Dermis microvascular lymphatic vessel endothelial cell (primary cell): Measurements from ENCODE around the gene PYGL. TPM values are rescaled to one million over a fixed set of nuclear protein-coding genes. Genes with fewer than 3 reads are reported as not detected.
A peak's percentile ranks its signal among the peaks of the same experiment; 100 is the strongest.

Source experiments
- DNase-seq, 2 donors: peaks; one replicate each; pipeline versions ENCODE4 v3.0.0 to v3.0.0-alpha.2; 2010; ENCODE audit warnings: low read depth in 2 of 2
- total RNA-seq: library from RNA; depleted of rRNA; stranded (reverse); fragments of >200 nt; gene quantifications from 2 replicates; pipeline ENCODE4 v1.2.1, GENCODE V29; 2014

PYGL gene
- total RNA-seq, 1 donor from 2014 or later = 82.7 TPM

GRCh38 chr14:50875359-50876070 is 68.8 kb downstream of the PYGL start:
- no peak for DNase-seq

GRCh38 chr14:50874757-50875156 is 69.5 kb downstream of the PYGL start:
- no peak for DNase-seq

GRCh38 chr14:50871914-50872732 is 72.2 kb downstream of the PYGL start, which contains the start of gene ABHD12B:
ABHD12B (plus strand) TSS chr14:50872053; CDS start chr14:50872175, 122 bp downstream.
- peak in 1 of 2 donors; percentile 6 for DNase-seq

GRCh38 chr14:50871228-50871627 is 73.1 kb downstream of the PYGL start:
- no peak for DNase-seq

GRCh38 chr14:50865391-50866076 is 78.7 kb downstream of the PYGL start:
- peak in 1 of 2 donors; percentile 20 for DNase-seq

GRCh38 chr14:50864946-50865345 is 79.3 kb downstream of the PYGL start:
- DNase-seq = no peak

GRCh38 chr14:50864237-50864636 is 80.0 kb downstream of the PYGL start:
- no peak for DNase-seq

GRCh38 chr14:50862036-50862570 is 82.2 kb downstream of the PYGL start:
- no peak for DNase-seq

- DNase-seq = peak; percentile 72 to 85
Observed at GRCh38 chr14:50860478-50861086, 83.7 kb downstream of the PYGL start.

- no peak for DNase-seq
Observed at GRCh38 chr14:50859296-50859624, 85.0 kb downstream of the PYGL start.

GRCh38 chr14:50856660-50857059 is 87.6 kb downstream of the PYGL start:
- no peak for DNase-seq

- no peak for DNase-seq
Observed at GRCh38 chr14:50855558-50855957, 88.7 kb downstream of the PYGL start.

Other genes starting within 250 kb of the PYGL start
- 20.1 and 21.4 TPM in 2 replicates for gene NIN, start 113.3 kb downstream of the PYGL start, total RNA-seq
- gene ABHD12B, start 72.4 kb downstream of the PYGL start, total RNA-seq = not detected in 2 replicates
- gene TRIM9, start 150.6 kb upstream of the PYGL start, total RNA-seq = under 0.01 TPM in 1 of 2 replicates, not detected in the other